Sigmoid colon (tissue), 4 donors: ENCODE data around the gene ZNF576.

Experiments
- EP300 ChIP-seq, 4 donors: sonication (generic); formaldehyde crosslinking; IDR thresholded peaks; one replicate each; pipeline ENCODE4 v1.6.1; 2017; ENCODE audit warnings: antibody characterized with exemption in 4 of 4
- POLR2A ChIP-seq, 2 donors: fragments of 450-650 bp; IDR thresholded peaks; one replicate each; pipeline ENCODE4 v1.6.1; 2016; ENCODE audit warnings: antibody characterized with exemption in 2 of 2, mild to moderate bottlenecking in 2 of 2, moderate library complexity in 2 of 2
- POLR2AphosphoS5 ChIP-seq, 4 donors: sonication (generic); formaldehyde crosslinking; IDR thresholded peaks; one replicate each; pipeline ENCODE4 v1.6.1; 2017; ENCODE audit warnings: antibody characterized with exemption in 4 of 4
- TF ChIP-seq, protein P1 (sequence below), 4 experiments: fragments of 450-650 bp in 3 of 4; fragments of 200-600 bp in 1 of 4; IDR thresholded peaks; one replicate each; pipeline ENCODE4 v1.5.1; 2016 to 2019; ENCODE audit warnings: antibody characterized with exemption in 4 of 4, mild to moderate bottlenecking in 3 of 4, moderate library complexity in 2 of 4

DNA sequence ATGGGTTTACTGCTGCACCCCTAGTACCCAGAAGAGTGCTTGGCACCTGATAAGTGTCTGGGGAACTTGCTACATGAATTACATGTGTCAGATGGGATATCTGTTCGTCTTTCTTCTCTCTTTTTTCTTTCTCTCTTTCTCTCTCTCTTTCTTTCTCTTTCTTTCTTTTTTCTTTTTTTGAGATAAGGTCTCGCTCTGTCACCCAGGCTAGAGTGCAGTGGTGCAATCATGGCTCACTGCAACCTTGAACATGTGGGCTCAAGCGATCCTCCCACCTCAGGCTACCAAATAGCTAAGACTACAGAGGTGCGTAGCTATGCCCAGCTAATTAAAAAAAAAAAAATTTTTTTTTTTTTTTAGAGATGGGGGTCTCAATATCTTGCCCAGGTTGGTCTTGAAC lies 37.1 kb downstream of the ZNF576 start:
- TF ChIP-seq, protein P1, sequence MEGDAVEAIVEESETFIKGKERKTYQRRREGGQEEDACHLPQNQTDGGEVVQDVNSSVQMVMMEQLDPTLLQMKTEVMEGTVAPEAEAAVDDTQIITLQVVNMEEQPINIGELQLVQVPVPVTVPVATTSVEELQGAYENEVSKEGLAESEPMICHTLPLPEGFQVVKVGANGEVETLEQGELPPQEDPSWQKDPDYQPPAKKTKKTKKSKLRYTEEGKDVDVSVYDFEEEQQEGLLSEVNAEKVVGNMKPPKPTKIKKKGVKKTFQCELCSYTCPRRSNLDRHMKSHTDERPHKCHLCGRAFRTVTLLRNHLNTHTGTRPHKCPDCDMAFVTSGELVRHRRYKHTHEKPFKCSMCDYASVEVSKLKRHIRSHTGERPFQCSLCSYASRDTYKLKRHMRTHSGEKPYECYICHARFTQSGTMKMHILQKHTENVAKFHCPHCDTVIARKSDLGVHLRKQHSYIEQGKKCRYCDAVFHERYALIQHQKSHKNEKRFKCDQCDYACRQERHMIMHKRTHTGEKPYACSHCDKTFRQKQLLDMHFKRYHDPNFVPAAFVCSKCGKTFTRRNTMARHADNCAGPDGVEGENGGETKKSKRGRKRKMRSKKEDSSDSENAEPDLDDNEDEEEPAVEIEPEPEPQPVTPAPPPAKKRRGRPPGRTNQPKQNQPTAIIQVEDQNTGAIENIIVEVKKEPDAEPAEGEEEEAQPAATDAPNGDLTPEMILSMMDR (IDR thresholded peaks at IDR 0.05) = no peak
- TF ChIP-seq POLR2A (IDR thresholded peaks at IDR 0.05) (no peak), POLR2AphosphoS5 (IDR thresholded peaks at IDR 0.05) (no peak), EP300 (IDR thresholded peaks at IDR 0.05) (no peak)
